K562 (cell line): ENCODE data around the gene OXNAD1. TPM values are rescaled to one million over a fixed set of nuclear protein-coding genes. Genes with fewer than 3 reads are reported as not detected.

ENCODE experiments used
- ETV6 ChIP-seq, 3 experiments: fragments of 150-350 bp in 1 of 3; sonication (generic) in 1 of 3; formaldehyde crosslinking in 1 of 3; IDR thresholded peaks; 2 replicates each; pipeline versions ENCODE4 v1.6.1 to v1.8.0; 2014 to 2022; ENCODE audit warnings: borderline replicate concordance in 2 of 3, low read depth in 2 of 3, antibody characterized with exemption in 1 of 3, low read length in 1 of 3, mild to moderate bottlenecking in 1 of 3, missing genetic modification reagents in 1 of 3
- GATA2 ChIP-seq: sonication (generic); formaldehyde crosslinking; IDR thresholded peaks from 2 replicates; pipeline ENCODE4 v1.4.0; 2020; ENCODE audit warnings: mild to moderate bottlenecking, missing genetic modification reagents
- HDAC2 ChIP-seq: fragments of 450-650 bp; IDR thresholded peaks from 2 replicates; pipeline ENCODE4 v1.6.1; 2016; ENCODE audit warnings: mild to moderate bottlenecking
- HEY1 ChIP-seq: fragments of 250-450 bp; sonication (Bioruptor Pico); IDR thresholded peaks from 2 replicates; pipeline ENCODE4 v1.5.0; 2020; ENCODE audit warnings: mild to moderate bottlenecking, moderate library complexity, borderline replicate concordance
- KLF13 ChIP-seq: fragments of 450-650 bp; IDR thresholded peaks from 2 replicates; pipeline ENCODE4 v1.6.1; 2016; ENCODE audit warnings: missing genetic modification characterization, low read depth, mild to moderate bottlenecking, missing compliant biosample characterization, moderate library complexity, borderline replicate concordance
- L3MBTL2 ChIP-seq: fragments of 450-650 bp; IDR thresholded peaks from 2 replicates; pipeline ENCODE4 v1.6.1; 2016; ENCODE audit warnings: mild to moderate bottlenecking, moderate library complexity
- LCOR ChIP-seq: sonication (generic); formaldehyde crosslinking; IDR thresholded peaks from 2 replicates; pipeline ENCODE4 v1.8.0; 2022; ENCODE audit warnings: mild to moderate bottlenecking, missing genetic modification reagents
- NBN ChIP-seq: fragments of 450-650 bp; IDR thresholded peaks from 2 replicates; pipeline ENCODE4 v1.6.1; 2016; ENCODE audit warnings: low read depth, mild to moderate bottlenecking
- NFE2L1 ChIP-seq: fragments of 450-650 bp; IDR thresholded peaks from 2 replicates; pipeline ENCODE4 v1.6.1; 2016; ENCODE audit warnings: missing genetic modification characterization, low read depth, mild to moderate bottlenecking, missing compliant biosample characterization, moderate library complexity, borderline replicate concordance
- NFYB ChIP-seq: IDR thresholded peaks from 2 replicates; pipeline ENCODE4 v1.6.1; 2011; ENCODE audit warnings: mild to moderate bottlenecking, moderate library complexity; ENCODE audit not compliant: insufficient read length; ENCODE audit errors: extremely low read depth
- NR1H2 ChIP-seq: sonication (generic); formaldehyde crosslinking; IDR thresholded peaks from 2 replicates; pipeline ENCODE4 v1.4.0; 2020; ENCODE audit warnings: mild to moderate bottlenecking, missing genetic modification reagents
- PCBP1 ChIP-seq: fragments of 200-400 bp; formaldehyde crosslinking; IDR thresholded peaks from 2 replicates; pipeline ENCODE4 v1.6.1; 2018; ENCODE audit warnings: mild to moderate bottlenecking, low read depth, low read length; ENCODE audit not compliant: poor library complexity, severe bottlenecking
- PHB ChIP-seq: fragments of 250-450 bp; sonication (Bioruptor Pico); IDR thresholded peaks from 2 replicates; pipeline ENCODE4 v1.5.0; 2021
- SAFB2 ChIP-seq: fragments of 200-400 bp; formaldehyde crosslinking; IDR thresholded peaks from 2 replicates; pipeline ENCODE4 v1.6.1; 2018; ENCODE audit warnings: borderline replicate concordance, low read length, low read depth, moderate library complexity; ENCODE audit not compliant: severe bottlenecking
- SRF ChIP-seq, 2 experiments: fragments of 250-450, 450-650 bp in 1 of 2; sonication (Bioruptor Pico) in 1 of 2; sonication (generic) in 1 of 2; formaldehyde crosslinking; IDR thresholded peaks; 2 replicates each; pipeline versions ENCODE4 v1.5.0 to v1.5.1; 2020 to 2022; ENCODE audit warnings: mild to moderate bottlenecking in 1 of 2, missing genetic modification reagents in 1 of 2
- TAF15 ChIP-seq: fragments of 200-400 bp; formaldehyde crosslinking; IDR thresholded peaks from 2 replicates; pipeline ENCODE4 v1.6.1; 2017; ENCODE audit warnings: mild to moderate bottlenecking, low read depth, low read length, moderate library complexity
- ZNF445 ChIP-seq: fragments of 250-450 bp; sonication (Bioruptor Pico); IDR thresholded peaks from 2 replicates; pipeline ENCODE4 v1.4.0; 2020; ENCODE audit warnings: low read depth, mild to moderate bottlenecking, moderate library complexity
- polyA plus RNA-seq, 8 experiments: library from polyadenylated mRNA; depleted of rRNA in 4 of 8; stranded (reverse) in 5 of 8; unstranded in 3 of 8; fragments of >200 nt; fragmentation: Nextera tagmentation in 2 of 8; fragmentation: Illumina TruSeq in 1 of 8; extraction: Ambion mirVana in 2 of 8; extraction: Trizol in 1 of 8; gene quantifications; 2 replicates each; pipeline versions ENCODE4 v1.2.1 to v1.2.3, GENCODE V29; 2011 to 2014; ENCODE audit warnings: inconsistent platforms in 1 of 8, missing spikeins in 1 of 8
- total RNA-seq, 7 experiments: library from RNA; depleted of rRNA in 6 of 7; stranded (reverse); fragments of >200 nt in 6 of 7; fragmentation: Illumina TruSeq in 2 of 7; extraction: Trizol in 2 of 7; gene quantifications; 2 replicates each; pipeline versions ENCODE4 v1.2.1 to v1.2.3, GENCODE V29; 2011 to 2021; ENCODE audit warnings: low replicate concordance in 1 of 7
- TF ChIP-seq, protein P1 (sequence below): fragments of 450-650 bp; IDR thresholded peaks from 2 replicates; pipeline ENCODE4 v1.6.1; 2016
- TF ChIP-seq, protein P2 (sequence below): IDR thresholded peaks from 2 replicates; pipeline ENCODE4 v1.6.1; 2011; ENCODE audit not compliant: insufficient read length; ENCODE audit errors: extremely low read depth
- TF ChIP-seq, protein P3 (sequence below), 2 experiments: fragments of 450-650 bp; IDR thresholded peaks; 2 replicates each; pipeline ENCODE4 v1.6.1; 2016
- TF ChIP-seq, protein P4 (sequence below): fragments of 250-450 bp; sonication (Bioruptor Pico); IDR thresholded peaks from 2 replicates; pipeline ENCODE4 v1.4.0; 2020; ENCODE audit warnings: mild to moderate bottlenecking, moderate library complexity, borderline replicate concordance

The OXNAD1 gene
- total and polyA plus RNA-seq, 9 of the 15 experiments (the other 6 are each of a cell fraction or from before 2014, with no cell fraction given), result 12.8 to 44.4 (median 41.1) TPM

DNA sequence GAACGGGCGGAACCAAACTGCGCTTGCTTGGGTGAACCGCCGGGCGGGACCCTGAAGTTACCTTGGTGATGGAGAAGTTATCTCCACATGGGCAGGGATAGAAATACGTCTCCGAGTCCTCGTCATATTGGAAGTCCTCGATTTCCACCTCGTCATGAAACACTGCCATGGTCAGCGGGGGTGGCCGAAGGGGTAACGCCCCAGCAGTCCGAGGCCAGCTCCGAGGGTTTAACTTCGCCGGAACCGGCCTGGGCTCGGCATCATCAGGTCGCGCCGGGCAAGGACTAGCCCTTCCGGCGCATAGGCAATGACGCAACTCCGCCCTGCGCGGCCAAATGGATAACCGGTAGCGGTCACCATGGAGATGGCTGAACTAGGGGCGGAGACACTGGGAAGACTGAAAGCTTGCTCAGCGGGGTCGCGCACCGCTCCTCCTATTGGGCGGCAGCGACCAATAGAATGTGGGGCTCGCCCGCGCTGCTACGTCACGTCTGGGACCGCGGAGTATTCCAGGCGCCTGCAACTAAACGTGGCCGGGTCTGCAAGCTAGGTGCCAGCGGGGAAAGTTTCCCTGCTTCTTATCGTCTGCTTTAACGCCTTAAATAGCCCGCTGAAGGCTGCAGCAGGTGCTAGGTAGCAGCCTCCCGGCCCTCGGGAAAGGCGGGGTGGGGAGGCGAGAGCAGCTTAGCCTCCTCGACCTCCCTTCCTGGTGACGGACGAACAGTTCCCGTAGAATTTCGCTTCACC lies at the start of gene OXNAD1, which contains the start of gene DPH3 (continued):
- TF ChIP-seq TAF15 (no peak), ETV6 (IDR thresholded peaks at IDR 0.05; ENCODE audit: borderline replicate concordance in 1 of 2, low read depth in 2 of 2, low read length in 1 of 2) (no peak), ETV6 (CRISPR knock-in tag; IDR thresholded peaks at IDR 0.05; ENCODE audit: borderline replicate concordance) (0 out of 2 replicates have a peak, but pooled peaks have one; percentile 13), PCBP1 (peak; percentile 42), NFYB (peak; percentile 82), HEY1 (CRISPR knock-in tag) (no peak), HDAC2 (peak; percentile 71; the same call in 1 of the 2 replicates), ZNF445 (no peak), SAFB2 (no peak), NFE2L1 (tag) (no peak), NBN (peak; percentile 96), GATA2 (CRISPR knock-in tag) (no peak), PHB (CRISPR knock-in tag) (no peak), L3MBTL2 (peak; percentile 47; the same call in 1 of the 2 replicates), NR1H2 (CRISPR knock-in tag) (no peak), SRF (CRISPR knock-in tag; IDR thresholded peaks at IDR 0.05) (peak; percentile 20 to 62; a peak in 2 of 4 replicates), LCOR (CRISPR knock-in tag) (0 out of 2 replicates have a peak, but pooled peaks have one; percentile 85), KLF13 (tag) (peak; percentile 7; the same call in 1 of the 2 replicates)
- TF ChIP-seq, protein P1, sequence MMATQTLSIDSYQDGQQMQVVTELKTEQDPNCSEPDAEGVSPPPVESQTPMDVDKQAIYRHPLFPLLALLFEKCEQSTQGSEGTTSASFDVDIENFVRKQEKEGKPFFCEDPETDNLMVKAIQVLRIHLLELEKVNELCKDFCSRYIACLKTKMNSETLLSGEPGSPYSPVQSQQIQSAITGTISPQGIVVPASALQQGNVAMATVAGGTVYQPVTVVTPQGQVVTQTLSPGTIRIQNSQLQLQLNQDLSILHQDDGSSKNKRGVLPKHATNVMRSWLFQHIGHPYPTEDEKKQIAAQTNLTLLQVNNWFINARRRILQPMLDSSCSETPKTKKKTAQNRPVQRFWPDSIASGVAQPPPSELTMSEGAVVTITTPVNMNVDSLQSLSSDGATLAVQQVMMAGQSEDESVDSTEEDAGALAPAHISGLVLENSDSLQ, result peak; percentile 89
- TF ChIP-seq, protein P2, sequence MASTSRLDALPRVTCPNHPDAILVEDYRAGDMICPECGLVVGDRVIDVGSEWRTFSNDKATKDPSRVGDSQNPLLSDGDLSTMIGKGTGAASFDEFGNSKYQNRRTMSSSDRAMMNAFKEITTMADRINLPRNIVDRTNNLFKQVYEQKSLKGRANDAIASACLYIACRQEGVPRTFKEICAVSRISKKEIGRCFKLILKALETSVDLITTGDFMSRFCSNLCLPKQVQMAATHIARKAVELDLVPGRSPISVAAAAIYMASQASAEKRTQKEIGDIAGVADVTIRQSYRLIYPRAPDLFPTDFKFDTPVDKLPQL, result no peak
- TF ChIP-seq, protein P3, sequence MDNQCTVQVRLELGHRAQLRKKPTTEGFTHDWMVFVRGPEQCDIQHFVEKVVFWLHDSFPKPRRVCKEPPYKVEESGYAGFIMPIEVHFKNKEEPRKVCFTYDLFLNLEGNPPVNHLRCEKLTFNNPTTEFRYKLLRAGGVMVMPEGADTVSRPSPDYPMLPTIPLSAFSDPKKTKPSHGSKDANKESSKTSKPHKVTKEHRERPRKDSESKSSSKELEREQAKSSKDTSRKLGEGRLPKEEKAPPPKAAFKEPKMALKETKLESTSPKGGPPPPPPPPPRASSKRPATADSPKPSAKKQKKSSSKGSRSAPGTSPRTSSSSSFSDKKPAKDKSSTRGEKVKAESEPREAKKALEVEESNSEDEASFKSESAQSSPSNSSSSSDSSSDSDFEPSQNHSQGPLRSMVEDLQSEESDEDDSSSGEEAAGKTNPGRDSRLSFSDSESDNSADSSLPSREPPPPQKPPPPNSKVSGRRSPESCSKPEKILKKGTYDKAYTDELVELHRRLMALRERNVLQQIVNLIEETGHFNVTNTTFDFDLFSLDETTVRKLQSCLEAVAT (IDR thresholded peaks at IDR 0.05), result peak in 1 of 2 experiments; percentile 70; a peak in 2 of 4 replicates
- TF ChIP-seq, protein P4, sequence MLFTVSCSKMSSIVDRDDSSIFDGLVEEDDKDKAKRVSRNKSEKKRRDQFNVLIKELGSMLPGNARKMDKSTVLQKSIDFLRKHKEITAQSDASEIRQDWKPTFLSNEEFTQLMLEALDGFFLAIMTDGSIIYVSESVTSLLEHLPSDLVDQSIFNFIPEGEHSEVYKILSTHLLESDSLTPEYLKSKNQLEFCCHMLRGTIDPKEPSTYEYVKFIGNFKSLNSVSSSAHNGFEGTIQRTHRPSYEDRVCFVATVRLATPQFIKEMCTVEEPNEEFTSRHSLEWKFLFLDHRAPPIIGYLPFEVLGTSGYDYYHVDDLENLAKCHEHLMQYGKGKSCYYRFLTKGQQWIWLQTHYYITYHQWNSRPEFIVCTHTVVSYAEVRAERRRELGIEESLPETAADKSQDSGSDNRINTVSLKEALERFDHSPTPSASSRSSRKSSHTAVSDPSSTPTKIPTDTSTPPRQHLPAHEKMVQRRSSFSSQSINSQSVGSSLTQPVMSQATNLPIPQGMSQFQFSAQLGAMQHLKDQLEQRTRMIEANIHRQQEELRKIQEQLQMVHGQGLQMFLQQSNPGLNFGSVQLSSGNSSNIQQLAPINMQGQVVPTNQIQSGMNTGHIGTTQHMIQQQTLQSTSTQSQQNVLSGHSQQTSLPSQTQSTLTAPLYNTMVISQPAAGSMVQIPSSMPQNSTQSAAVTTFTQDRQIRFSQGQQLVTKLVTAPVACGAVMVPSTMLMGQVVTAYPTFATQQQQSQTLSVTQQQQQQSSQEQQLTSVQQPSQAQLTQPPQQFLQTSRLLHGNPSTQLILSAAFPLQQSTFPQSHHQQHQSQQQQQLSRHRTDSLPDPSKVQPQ (CRISPR knock-in tag), result 0 out of 2 replicates have a peak, but pooled peaks have one; percentile 43
